Fibroblast of skin of right quadriceps (primary cell): Measurements from ENCODE around the gene RGCC.
A peak's percentile ranks its signal among the peaks of the same experiment; 100 is the strongest.
"Not testable (repeated sequence)": the region's sequence is repeated elsewhere in the genome, so short reads cannot be mapped to it uniquely, and the experiment has no call there.

ENCODE experiments used
- DNase-seq: peaks from one replicate; pipeline ENCODE4 v3.0.0-alpha.2; 2013

The RGCC gene

GRCh38 chr13:41492432-41493260 is 35.3 kb downstream of the RGCC start:
- no peak for DNase-seq

DNA sequence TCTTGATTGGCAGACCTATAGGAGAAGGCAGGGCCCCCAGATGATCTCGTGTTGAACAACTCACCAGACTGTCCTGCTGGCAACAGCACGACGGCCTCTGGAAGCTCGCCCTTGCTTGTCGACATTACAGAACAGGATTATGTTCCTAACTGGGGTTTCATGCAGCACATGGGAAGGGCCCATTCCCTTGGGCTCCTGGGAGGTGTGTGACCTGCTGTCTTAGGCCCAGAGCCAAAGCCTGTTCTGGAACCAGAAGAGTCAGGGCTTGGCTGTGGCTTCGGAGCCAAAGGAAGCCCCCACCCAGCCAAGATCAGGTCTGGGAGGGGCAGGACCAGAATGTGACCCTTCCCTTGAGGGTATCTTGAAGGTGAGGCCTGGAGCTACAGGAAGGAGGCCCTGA is 36.9 kb downstream of the RGCC start:
- DNase-seq = no peak

DNA sequence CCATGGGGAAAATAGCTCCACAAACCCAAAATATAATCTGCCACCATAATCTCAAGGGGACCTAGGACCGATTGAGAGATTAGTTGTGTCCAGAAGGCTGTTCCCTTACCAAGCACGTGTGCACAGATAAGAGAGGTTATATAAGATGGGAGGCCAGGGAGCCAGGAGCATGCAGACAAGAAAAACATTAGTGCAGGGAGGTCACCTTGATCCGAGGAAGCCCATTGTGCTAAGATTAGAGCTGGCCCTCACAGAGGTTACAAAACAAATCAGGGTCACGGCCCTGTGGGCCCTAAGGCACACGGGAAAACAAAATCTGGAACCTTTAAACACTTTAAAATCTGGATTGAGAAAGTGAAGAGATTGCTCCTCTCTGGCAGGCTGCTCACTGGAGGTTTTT is 37.7 kb downstream of the RGCC start:
- DNase-seq = no peak

GRCh38 chr13:41496420-41497234 is 39.3 kb downstream of the RGCC start:
- peak; percentile 36 for DNase-seq

DNA sequence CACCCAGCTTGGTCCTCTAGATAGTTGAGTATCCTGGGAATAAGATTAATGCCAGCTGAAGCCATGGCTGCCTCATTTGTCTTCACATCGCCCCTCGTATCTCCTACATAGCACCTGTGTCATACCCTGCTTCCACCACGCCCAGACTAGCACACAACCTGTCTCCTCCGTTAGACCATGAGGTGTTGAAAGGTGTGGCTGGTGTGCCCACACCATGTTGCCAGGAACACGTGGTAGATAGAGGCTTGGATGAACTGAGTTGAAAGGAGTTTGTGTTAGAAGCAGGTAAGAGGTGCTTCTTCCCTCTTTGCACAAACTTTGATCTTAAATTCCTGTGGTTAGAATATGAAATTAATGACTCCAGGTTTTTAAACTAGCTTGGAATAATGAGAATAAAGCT is 40.1 kb downstream of the RGCC start:
- DNase-seq = no peak

GRCh38 chr13:41499452-41499851 is 42.1 kb downstream of the RGCC start:
- no peak for DNase-seq

DNA sequence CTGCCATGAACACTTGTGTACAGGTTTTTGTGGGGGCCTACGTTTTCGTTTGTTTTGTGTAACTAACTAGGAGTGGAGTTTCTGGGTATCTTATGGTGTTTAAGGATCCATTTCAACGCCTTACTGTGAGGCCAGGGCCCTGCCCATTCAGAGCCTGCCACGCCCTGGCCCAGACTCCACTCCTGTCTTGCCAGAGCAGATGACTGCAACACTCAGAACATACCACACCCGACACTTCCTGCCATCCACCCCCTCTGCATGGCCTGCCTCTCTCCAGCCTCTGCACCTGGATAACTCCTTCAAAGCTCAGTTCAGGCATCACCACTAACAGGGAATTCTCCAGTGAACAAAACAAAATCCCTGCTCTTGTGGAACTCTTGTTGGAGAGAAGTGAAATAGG is 43.2 kb downstream of the RGCC start:
- DNase-seq = no peak

DNA sequence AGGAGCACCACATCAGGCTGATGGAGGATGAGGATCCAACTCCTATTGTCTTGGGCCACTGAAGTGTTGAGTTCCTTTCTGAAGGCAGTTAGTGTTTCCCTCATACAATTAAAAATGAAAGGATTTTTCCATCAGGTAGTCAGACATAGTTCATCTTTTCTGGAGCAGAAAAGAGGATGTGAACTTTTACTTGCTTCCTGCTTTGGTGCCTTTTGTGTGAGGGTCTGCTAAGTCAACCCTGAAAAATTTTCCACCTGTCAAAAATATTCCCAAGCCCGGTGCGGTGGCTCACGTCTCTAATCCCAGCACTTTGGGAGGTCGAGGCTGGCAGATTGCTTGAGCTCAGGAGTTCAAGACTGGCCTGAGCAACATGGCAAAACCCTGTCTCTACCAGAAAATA is 43.9 kb downstream of the RGCC start:
- DNase-seq = no peak

GRCh38 chr13:41502031-41502430 is 44.7 kb downstream of the RGCC start:
- no peak for DNase-seq

GRCh38 chr13:41502673-41503072 is 45.3 kb downstream of the RGCC start:
- no peak for DNase-seq

DNA sequence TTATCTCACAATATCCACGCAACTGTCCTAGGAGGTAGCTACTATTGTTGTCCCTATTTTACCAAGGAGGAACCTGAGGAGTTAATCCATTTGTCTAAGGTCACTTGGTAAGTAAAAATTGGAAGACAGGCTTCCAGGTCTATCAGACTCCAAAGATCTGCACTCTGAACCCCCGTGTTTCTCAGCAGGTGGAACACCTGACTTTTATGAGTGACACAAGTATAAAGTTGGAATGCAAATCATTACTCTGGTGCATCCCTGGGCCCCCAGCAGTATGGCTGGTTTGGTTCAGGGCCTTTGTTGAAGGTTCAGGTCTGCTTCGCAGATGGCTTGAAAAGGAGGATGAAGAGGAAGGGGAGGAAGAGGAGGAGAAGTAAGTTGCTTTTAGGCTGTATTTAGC is 46.0 kb downstream of the RGCC start:
- no peak for DNase-seq

GRCh38 chr13:41504657-41505056 is 47.3 kb downstream of the RGCC start:
- DNase-seq = not testable (repeated sequence)

- peak; percentile 93 for DNase-seq
Measured at GRCh38 chr13:41505209-41505835, 48.0 kb downstream of the RGCC start.

DNA sequence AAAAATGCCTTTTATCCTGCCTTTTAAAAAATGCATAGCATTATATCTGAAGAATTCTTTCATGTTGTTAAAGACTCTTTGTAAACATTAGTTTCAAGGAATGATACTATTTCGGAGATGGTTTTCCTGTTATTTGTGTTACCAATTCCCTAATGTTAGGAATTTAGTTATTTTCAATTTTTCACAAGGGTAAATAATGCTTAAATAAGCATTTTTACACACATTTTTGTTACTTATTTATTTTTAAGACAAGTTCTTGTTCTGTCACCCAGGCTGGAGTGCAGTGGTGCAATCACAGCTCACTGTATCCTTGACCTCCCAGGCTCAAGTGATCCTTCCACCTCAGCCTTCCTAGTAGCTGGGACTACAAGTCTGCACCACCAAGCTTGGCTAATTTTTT is 49.0 kb downstream of the RGCC start:
- no peak for DNase-seq

DNA sequence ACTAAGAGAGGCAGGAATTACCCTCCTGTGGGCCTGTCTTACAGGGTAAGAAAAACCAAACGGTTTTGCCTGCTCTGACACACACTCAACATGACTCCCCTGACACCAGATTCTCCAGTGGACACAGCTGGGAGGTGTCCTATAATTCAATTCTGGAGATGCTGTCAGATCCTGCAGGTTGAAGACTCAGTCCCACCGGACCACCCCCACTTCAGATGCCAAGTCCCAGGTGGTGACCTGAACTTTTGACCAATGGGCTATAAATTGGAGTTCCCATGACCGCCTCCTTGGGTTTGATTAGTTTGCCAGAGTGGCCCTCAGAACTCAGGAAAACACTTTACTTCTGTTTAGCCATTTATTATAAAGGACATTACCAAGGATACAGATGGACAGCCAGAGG is 52.6 kb downstream of the RGCC start:
- DNase-seq = no peak

DNA sequence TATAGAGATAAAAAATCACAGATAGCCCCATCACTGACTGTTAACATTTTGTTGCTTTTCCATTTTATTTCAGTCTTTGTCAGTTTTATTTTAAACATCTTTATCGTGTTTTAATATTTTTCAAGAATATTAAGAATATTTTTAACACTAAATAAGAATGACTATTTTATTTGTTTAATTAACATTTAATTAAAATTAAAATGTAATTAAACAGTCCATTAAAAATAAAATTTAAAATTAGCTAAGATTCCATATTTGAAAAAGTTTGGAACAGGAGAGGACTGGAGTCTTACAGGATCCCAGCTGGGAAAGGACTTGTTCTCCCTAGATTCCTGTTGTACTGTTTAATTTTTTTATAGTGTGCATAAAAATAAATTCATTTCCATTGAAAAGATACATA is 54.5 kb downstream of the RGCC start:
- no peak for DNase-seq

- DNase-seq = no peak
Measured at GRCh38 chr13:41512441-41512840, 55.1 kb downstream of the RGCC start.

DNA sequence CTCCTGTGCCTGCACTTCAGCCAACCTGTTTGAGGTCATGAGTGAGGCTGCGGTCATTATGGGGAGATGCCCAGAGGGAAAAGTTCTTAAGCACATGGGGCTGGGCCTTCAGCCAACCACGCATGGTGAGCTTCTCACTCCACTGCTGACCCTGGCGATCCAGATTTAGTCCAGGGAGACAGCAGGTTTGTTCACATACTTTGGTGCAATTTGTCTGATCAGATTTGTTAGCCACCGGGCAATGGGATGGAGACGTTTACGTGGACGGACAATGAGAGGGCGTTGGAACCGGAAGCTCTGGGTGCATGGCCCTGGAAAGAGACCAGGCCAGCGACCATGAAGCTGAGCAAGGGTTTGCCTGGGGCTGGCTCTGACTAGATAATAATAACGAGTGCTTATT is 56.2 kb downstream of the RGCC start:
- DNase-seq = no peak

DNA sequence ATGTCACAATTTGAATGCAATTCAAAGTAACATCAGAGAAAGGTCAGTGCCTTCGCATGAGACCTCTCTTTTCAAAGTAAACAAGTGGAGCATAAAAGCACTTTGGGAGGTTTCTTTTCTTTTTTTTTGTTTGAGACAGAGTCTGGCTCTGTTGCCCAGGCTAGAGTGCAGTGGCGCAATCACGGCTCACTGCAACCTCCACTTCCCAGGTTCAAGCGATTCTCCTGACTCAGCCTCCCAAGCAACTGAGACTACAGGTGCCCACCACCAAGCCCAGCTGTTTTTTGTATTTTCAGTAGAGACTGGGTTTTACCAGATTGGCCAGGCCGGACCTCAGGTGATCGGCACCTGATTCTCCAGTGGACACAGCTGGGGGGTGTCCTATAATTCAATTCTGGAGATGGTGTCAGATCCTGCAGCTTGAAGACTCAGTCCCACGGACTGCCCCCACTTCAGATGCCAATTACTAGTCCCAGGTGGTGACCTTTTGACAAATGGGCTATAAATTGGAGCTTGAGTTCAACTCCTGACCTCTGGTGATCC is 57.6 kb downstream of the RGCC start:
- no peak for DNase-seq

DNA sequence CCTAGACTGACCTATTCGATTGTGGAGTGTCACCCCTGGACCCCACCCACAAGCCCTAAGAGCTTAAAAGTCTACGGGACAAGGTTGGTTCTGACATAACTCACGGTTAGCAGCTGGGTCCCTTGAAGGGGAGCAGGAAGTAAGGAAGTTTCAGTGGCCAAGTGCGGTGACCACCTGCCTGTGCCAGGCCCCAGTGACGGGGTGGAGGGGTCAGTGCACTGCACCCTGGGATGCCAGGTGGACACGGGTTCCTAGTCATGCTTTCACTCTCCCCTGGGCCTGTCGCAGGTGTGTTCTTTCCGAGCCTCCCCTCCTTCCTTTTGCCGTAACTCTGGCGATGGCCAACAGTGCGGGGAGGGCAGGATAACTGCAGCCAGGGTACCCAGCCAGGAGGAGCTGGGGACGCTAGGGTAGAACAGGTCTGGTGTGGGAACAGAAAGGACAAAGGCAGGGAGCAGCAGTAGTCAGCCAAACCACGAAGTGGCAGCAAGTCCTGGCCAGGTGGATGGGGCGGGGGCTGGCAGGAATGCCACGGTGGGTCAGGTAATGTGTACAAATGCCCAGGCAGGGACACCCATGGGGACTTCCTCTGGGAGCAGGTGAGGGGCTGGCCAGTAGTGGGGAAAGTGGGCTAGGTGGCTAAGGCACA is 58.3 kb downstream of the RGCC start:
- no peak for DNase-seq

- DNase-seq = no peak
Measured at GRCh38 chr13:41516166-41516565, 58.8 kb downstream of the RGCC start.

DNA sequence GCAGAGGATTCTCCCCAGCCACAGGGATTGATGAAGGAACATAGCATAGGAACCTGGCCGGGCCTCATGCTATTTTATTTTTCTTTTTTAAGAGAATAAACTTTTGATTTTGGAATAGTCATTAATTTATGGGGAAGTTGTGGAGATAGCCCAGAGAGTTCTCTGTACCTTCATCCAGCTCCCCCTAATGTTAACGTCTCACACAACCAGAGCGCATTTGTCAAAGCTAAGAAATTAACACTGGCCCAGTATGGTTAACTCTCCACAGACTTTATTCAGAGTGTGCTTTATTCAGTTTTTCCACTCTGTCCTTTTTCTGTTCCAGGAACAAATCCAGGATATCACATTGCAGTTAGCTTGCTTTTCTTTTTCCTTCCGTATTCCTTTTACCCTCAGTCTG is 59.4 kb downstream of the RGCC start:
- no peak for DNase-seq
